A673 (cell line): Measurements from ENCODE around the gene SERTM1.

Experiments
- EZH2 ChIP-seq: fragments of 200-600 bp; sonication (generic); IDR thresholded peaks from 2 replicates; pipeline ENCODE4 v1.6.1; 2017; ENCODE audit warnings: borderline replicate concordance, low read depth, mild to moderate bottlenecking, mixed read lengths, antibody characterized with exemption, low read length; ENCODE audit not compliant: poor library complexity, severe bottlenecking
- TF ChIP-seq, protein P1 (sequence below): fragments of 300-800, 200-600 bp; sonication (generic); conservative IDR thresholded peaks from 2 replicates; pipeline ENCODE4 v1.5.1; 2017; ENCODE audit warnings: low read depth, mild to moderate bottlenecking, antibody characterized with exemption, low read length, moderate library complexity, mixed read lengths

- TF ChIP-seq, protein P1, sequence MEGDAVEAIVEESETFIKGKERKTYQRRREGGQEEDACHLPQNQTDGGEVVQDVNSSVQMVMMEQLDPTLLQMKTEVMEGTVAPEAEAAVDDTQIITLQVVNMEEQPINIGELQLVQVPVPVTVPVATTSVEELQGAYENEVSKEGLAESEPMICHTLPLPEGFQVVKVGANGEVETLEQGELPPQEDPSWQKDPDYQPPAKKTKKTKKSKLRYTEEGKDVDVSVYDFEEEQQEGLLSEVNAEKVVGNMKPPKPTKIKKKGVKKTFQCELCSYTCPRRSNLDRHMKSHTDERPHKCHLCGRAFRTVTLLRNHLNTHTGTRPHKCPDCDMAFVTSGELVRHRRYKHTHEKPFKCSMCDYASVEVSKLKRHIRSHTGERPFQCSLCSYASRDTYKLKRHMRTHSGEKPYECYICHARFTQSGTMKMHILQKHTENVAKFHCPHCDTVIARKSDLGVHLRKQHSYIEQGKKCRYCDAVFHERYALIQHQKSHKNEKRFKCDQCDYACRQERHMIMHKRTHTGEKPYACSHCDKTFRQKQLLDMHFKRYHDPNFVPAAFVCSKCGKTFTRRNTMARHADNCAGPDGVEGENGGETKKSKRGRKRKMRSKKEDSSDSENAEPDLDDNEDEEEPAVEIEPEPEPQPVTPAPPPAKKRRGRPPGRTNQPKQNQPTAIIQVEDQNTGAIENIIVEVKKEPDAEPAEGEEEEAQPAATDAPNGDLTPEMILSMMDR: no peak
- TF ChIP-seq EZH2: no peak
Measured at GRCh38 chr13:36717966-36718545, 44.2 kb downstream of the SERTM1 start.
